SHP77 treated with DMSO at 0.1 percent for 48 hours (cell line): ENCODE data around the gene VIPAS39.

Source experiments
- DNase-seq: peaks from one replicate; lab custom pipeline; 2025; lab: John Stamatoyannopoulos, UW

Gene VIPAS39

DNA sequence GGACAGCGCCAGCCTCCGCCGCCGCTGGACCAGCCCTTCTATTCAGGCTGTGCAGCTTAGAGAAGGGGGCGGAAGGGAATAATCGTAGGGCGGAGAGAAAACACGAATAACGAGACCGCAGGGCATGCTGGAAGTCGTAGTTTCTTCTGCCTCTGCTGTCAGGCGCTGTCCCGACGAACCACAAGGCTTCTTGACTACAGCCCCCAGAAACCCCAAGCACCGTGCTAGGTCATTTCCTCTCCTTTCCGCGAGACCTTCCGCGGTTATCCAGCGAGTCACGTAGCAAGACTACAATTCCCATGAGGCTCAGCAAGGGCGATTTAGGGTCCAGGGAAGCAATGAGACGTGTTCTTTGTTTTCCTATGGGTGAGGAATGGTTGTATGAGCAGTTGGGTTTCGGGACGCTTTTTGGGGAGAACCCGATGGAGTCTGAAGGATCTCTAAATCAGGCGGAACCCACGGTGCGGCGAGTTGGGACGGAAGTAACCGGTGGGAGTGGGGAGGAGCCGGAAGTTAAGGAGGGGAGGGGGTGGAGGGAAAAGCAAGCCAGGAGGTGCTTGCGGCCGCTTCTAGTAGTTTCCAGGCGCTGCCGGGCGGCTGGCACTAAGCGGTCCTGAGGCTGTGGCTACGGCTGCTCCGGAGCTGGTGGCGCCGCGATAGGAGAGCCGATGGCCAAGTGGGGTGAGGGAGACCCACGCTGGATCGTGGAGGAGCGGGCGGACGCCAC, at the start of gene VIPAS39, which contains the start of gene AHSA1:
Gene VIPAS39, minus strand, starts transcription at position 80 of the 727 bp plus-strand sequence. CDS start 3,499 bp downstream, outside the sequence.
Gene AHSA1, plus strand, starts transcription at position 572 of the 727 bp plus-strand sequence. Its CDS starts 97 bp downstream, at position 669.
- peak; percentile 96 for DNase-seq

DNA sequence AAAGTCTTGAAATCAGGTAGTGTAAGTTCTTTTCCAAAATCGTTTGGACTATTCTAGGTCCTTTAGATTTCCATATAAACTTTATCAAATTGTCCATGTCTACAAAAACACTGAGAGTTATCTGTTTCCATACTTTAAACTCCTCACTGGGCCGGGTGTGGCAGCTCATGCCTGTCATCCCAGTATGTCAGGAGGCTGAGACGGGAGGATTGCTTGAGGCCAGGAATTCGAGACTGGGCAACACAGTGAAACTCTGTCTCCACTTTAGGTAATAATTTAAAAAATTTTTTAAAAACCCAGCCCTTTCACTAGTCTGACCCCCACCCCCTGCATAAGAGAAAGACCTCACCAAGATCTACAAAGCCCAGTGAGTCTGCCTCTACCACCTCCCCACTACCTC, 47.6 kb upstream of the VIPAS39 start:
- DNase-seq, result no peak

DNA sequence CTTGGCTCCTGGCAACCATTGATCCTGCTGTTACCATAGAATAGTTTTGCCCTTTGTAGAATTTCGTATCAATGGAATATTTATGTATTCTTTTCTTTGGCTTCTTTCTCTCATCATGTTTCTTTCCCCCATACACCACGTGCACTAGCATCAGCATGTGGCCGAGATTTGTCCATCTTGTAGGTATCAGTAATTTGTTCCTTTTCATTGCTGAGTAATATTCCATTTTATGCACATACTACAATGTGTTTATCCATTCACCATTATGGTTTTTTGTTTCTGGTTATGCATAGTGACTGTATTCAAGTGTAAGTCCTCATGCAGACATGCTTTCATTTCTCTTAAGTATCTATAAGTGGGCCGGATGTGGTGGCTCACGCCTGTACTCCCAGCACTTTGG, 45.7 kb upstream of the VIPAS39 start:
- DNase-seq, result no peak

DNA sequence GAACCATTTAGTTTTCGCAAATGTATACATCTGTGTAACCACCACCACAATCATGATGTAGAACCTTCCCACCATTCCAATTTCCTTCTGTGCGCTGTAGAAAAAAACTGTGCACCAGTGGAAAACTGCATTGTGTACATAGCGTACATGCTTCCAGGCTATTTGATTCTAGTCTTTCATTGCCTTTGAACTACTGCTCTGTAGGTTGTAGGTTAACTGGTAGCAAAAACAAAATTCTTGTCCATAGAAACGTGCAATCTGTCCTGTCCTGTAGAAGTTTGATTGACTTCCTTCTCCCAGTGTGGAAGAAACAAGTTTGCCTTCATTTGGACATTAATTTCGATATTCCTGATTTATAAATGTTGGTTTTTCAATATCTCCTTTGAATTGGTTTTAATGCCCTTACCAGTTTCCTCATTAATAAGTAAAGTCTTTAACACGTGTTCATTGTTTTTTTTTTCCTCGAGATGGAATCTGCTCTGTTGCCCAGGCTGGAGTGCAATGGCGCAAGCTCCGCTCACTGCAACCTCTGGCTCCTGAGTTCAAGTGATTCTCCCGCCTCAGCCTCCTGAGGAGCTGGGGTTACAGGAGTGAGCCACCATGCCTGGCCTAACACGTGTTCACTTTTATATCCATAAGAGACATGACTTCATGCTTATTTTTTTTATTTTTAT, 44.8 kb upstream of the VIPAS39 start:
- no peak for DNase-seq

DNA sequence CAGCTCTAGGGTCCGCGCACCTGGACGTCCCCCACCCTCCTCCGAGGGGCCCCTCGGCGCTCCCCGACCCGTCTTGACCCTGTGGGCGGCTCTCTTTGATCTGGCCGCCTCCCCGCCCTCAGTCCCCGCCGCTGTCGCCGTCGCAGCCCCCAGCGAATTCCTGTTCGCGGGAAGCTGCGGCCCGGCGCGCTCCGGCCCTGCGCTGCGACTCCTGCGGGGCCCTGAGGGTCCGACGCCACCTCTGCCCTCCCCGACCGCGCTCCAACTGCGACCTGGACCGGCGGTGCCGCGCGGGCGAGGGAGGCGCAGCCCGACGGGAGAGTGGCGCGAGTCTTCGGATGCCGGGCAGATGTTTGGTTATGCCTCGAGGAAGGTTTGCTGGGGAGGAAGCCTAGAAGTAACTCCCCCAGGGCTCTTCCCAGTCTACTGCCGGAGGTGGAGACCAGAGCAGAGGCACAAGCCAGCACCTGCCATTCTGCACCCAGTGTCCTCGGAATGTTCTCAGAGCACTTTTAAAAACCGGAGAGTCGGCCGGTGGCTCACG, 41.7 kb upstream of the VIPAS39 start:
- DNase-seq, result no peak

DNA sequence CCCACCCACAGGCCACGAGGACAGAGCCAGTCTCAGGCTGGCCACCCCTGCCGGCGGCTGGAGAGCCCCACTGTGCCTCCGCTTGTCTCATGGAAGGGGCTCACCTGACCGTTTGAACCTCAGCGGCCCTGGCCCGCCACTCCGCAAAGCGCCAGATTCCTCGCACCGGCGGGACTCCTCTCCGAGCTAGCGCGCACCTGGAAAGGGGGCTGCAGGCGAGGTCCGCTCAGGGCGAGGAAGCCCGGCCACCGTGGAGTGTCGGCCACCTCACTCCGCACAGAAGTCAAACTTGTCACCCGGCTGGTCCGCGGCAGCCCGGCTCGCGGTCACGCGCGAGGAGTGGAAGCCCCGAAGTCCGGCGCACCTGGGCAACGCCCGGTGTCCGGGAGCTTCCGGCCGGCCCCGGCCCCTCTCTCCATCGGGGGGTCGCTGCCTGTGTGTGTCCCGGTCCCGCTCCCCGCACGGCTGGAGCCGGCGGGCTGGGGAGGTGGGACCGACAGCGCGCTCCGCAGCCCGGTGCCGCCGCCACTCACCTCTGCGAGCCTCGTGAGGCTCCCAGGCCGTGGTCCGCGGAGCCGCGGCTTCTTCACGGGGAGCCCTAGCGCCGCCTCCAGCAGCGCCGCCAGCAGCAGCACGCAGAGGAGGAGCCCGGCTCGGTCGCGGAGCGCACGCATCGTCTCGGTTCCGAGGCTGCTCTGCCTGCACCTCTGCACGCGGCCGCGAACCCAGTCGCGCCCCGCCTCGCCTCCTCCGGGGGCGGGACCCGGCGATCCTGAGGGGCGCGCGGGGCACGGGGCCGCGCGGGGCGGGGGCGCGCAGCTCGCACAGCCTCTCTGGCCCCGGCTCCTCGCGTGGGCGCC, 40.9 kb upstream of the VIPAS39 start, which contains the start of gene ISM2:
Gene ISM2, minus strand, starts transcription at position 697 of the 860 bp plus-strand sequence. Its CDS starts 23 bp downstream, at position 674.
- no peak for DNase-seq

DNA sequence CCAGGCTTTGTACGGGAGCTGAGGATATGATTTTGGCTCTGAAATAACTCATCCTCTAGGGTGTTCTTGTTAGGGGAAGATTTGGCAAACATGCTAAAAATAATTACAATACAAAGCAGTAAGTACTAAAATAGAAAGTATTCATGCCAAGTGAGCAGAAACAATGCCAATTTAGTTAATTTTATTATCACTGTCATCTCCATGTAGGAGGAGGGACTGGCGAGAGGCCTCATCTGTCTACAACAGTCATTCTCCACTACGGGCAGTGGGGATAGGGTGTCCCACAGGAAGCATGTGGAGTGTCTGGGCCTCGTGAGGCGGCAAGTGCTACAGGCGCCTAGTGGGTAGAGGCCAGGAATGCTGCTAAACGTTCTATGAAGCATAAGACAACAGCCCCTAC, 37.9 kb upstream of the VIPAS39 start:
- DNase-seq, result no peak

DNA sequence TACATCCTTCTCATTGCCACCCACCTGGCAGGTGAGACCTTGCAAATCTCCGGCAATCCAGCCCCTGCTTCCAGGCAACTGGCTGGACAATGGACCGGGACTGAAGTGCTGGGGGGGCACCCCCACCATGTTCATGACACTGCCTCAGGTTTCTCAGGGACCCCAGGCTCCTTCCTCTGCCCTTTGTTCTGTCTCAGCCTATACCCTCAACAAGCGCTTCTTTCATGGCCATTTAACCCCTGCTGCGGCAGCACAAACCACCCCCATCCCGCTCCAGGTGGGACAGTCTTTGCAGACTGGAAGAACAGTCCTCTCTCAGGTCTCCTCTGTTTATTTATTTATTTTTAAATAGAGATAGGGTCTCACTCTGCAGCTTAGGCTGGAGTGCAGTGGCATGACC, 33.7 kb upstream of the VIPAS39 start:
- DNase-seq, result no peak

DNA sequence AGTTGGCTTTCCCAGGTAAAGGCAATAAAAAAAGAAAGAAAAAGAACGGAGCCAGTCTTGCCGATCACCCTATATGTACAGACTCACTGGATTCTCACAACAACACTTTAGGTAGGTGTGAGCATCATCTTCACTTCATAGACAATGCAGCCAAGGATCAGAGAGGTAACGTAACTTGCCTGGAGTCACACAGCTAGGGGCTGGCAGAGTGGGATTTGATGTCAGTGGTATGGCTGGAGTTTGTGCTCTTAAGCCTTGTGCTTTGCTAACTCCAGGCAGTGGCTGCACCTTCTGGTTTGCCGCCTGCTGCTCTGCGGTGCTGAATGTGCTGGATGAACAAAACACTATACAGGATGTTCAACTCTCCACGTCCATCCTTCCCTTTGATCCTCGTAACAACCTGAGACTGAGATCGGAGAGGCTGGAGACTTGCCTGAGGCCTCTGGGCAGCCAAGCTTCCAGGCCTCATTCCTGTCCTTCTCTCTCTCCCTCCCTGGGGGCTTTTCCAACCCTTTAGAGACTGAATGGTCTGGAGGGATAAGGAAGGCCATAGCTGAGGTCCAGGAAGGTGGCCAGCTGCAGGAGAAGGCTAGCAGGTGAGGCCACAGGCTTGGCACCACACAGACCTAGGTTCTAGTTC, 33.1 kb upstream of the VIPAS39 start:
- DNase-seq, result no peak

DNA sequence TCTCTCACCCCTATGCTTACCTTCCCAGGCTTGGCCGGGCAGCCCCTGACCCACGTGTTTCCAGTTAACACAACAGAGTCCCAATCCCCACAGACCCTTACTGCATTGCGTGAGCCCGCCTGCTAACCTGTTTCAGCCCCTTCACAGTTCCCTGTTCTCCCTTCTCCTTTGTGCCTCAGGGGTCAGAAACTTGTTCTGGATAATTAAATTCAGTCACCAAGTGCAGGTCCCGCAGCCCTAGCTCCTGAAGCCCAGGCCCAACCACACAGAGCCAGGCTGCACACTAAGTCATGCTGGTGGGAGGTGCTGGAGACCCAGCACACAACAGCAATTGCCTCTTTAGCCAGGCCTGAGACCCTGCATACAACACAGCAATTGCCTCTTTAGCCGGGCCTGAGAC, 31.6 kb upstream of the VIPAS39 start:
- DNase-seq, result no peak

DNA sequence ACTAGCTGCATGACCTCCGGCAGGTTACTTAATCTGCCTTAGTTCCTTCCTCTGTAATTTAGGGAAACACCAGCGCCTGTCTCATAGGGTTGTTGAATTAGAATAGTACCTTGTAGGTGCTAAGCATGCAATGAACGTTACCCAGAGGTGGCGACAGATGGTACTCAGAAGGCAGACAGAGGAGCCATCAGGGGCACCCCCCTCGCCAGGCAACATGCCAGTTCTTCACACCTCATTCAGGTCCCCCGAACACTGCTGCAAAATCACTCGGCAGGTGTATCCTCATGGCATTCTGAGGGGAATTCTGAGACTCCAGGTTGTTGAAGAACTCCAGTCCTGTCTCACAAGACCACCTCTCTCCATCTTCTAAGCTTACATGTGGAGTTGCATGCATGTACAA, 31.2 kb upstream of the VIPAS39 start:
- DNase-seq, result no peak

DNA sequence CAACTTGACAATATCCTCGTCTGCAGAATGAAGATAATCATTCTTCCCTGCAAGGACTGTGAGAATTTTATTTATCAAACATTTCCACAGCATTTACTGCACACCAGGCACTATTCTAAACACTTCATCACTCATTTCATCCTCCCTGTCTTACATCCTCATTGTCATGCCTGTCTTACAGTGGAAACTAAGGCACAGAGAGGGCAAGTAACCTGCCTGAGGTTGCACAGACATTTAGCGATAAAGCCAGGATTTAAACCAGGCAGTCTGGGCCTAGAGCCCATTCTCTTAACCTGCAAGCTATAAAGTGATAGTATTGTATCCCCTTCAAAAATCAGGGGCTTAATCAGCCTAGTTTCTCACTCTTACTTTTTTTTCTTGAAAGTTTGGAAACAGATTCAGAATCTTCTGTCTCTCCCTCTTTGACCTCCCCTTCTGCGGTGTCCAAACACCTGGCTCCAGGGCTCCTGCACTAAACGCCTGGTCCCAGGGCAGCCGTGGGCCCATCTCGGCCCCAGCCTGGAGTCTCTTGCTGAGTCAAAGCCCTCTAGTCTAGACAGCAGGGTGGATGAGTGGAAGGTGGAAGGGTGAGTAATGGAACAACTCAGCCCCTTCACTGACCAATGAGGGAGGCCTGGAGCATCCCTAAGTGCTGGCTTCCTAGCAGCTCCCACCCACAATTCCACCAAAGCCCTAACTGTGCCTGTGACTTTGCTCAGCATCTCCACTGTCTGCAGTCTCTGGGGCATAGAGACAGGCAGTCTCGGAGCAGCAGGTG, 28.7 kb upstream of the VIPAS39 start:
- no peak for DNase-seq

DNA sequence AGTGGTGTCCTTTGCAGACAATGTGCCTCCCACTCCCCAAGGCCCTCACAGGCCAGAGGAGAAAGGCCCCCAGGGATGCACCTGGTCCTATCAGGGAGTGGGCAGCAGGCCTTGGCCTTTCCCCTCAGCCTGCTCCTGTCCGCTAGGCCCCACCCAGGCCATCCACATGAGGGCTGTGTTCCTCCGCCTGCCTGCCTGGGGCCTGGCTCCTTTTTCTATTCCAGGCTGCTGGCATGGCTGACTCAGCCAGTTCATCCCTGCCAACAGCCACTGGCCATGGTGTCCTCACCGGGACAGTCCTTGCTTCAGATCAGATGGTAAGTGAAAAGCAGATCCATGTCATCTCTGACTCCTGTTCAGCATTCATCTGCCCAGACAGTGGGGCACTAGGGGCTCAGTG, 27.9 kb upstream of the VIPAS39 start:
- no peak for DNase-seq

DNA sequence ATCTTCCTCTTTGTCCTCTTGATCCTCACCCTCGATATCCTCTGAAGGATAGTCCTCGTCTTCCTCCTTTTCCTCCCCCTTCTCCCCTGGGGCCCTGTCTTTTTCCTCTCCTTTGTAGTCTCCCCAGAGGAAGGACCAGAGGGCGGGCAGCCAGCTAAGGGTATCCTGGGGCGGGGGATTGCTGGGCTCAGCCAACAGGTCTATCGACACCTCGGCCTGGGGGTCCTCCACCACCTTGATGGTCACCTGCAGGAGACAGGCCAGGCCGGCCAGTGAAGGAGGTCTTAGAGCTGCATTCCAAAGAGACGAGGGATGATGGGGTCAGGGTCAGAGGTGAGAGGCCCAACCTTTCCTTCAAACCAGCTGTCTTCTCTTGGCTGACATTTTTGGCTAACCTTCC, 25.0 kb upstream of the VIPAS39 start:
- no peak for DNase-seq

DNA sequence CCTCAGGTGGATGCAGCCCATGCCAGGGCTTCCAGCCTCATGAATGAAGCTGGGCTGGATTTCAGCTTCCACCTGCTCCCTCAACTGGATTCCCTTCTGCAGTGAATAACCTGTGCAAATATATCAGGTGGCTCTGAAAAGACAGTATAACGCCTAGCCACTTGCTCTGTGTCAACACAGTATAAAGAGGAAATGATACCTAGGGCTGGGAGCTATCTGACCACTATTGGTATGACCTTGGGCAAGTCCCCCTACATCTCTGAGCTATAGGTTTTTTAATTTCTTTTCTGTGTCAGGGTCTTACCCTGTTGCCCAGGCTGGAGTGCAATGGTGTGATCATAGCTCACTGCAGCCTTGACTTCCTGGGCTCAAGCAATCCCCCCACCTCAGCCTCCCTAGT, 21.4 kb upstream of the VIPAS39 start:
- DNase-seq, result no peak

DNA sequence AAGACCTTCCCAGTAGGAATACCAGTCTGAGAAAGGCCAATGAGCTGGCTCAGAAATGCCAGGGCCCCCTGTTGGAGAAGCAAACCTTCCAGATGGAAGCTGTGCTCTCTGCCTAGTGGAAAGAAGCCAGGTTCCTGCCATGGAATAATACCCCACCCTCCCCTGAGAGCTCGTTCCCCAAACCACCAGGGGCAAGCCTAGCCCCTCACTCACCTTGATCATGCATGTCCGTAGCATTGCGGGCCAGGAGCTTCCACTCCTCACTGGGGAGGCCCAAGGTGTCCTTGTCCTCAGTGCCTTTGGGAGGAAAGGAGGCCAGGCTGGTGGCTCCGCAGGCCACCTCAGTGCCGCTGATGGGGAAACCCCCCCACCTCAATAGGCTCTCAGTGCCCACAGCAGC, 20.6 kb upstream of the VIPAS39 start:
- no peak for DNase-seq

DNA sequence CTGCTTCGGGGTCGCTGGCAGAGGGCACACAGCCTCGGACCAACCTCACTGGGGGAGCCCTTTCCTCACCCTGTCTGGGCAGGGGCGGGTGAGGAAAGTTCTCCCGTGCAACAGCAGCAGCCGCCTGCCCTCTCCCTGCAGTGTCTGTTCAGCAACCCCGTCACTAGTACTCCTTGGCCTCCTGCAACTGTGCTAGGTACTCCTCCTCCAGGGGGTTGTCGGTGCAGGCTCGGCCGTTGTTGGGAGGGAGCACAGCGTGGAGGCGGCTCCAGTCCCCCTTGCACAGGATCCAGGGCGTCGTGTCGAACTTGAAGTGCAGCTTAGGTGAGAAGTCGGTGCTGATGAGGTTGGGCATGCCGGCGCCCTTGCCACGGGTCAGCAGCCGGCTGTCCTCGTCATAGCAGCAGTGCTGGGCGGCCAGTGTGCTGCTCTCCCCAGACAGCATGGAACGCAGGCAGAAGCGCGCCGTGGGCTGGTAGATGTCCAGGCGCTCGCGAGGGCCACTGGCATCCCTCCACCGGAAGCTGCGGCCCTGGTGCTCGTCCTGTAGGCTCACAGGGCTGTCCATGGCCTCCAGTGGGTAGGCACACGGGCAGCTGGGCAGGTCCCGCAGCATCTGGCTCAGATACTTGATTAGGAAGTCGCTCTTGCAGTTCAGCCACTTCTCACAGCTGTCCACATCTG, 18.2 kb upstream of the VIPAS39 start:
- no peak for DNase-seq

DNA sequence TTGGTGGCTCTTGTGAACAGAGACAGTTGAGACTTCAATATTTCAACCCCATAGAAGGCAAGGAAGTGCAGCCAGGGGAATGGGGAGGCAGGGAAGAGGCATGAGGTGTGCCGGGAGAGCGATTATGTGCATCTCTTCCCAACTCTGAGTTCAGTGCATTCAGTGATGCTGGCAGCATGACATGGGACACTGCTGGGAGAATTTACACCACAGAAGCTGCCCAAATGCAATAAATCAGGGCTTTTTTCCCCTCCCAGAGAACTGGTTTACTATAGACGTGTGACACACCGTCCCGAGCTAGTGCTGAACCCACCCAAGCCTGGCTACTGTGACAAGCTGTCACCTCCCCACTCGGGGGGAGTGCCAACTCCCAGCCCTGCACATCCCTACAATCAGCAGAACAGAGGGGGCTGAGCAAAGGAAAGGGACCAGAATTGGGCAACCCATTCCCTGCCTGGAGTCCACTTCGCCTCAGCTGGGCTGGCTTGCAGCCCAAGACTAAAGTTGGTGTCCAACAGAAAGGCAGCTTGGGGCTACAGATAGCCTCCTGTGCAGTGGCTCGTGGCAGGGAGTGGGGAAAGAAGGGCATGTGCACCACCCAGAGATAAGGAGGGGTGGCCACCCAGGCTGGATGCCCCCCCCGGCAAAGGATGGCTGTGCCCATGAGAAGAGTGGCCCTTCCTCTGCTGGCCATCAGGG, 17.2 kb upstream of the VIPAS39 start:
- DNase-seq, result no peak

DNA sequence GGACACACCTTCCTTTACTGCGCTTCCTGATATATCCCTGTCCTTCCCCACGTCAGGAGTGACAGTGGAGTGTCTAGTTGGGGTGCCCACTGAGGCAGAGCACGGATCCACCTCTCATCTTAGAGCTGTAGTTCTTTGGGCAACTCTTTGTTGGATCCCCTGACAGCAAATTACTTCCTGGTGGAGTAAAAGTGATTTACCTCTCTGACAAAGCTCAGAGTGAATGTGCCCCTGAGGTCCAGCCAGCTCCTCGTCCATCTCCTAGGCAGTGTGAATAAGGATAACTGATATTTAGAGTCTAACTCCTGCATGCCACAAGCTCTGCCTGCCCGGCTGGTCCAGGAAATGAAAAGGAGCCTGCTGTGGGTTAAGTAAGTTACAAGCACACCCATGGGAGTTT, 16.5 kb upstream of the VIPAS39 start:
- DNase-seq, result no peak
